Neural progenitor cell (in vitro differentiated cells): Measurements from ENCODE around the gene GPATCH11. TPM values are rescaled to one million over a fixed set of nuclear protein-coding genes. Genes with fewer than 3 reads are reported as not detected.

Experiments used
- DNase-seq: peaks from one replicate; pipeline ENCODE4 v3.0.0-alpha.2; 2016; ENCODE audit warnings: low spot score
- H2AFZ ChIP-seq: fragments of 200-600 bp; sonication (generic); replicated peaks from 2 replicates; pipeline ENCODE4 v1.6.1; 2016; ENCODE audit warnings: antibody characterized with exemption
- H3F3A ChIP-seq: fragments of 200-600 bp; sonication (generic); 2 replicates; pipeline ENCODE4 v1.6.1; 2016; ENCODE audit warnings: antibody characterized with exemption, low read depth
- H3K27ac ChIP-seq: fragments of 200-600 bp; sonication (generic); 2 replicates; pipeline ENCODE4 v1.5.1; 2016; ENCODE audit warnings: mild to moderate bottlenecking
- H3K27me3 ChIP-seq: fragments of 200-600 bp; sonication (generic); 2 replicates; pipeline ENCODE4 v1.6.1; 2016; ENCODE audit warnings: mild to moderate bottlenecking, moderate library complexity
- H3K36me3 ChIP-seq: fragments of 200-600 bp; sonication (generic); 2 replicates; pipeline ENCODE4 v1.5.1; 2016
- H3K4me1 ChIP-seq: fragments of 200-600 bp; sonication (generic); 2 replicates; pipeline ENCODE4 v1.6.1; 2016; ENCODE audit warnings: mixed run types
- H3K4me2 ChIP-seq: fragments of 200-600 bp; sonication (generic); 2 replicates; pipeline ENCODE4 v1.6.1; 2016
- H3K4me3 ChIP-seq: fragments of 200-600 bp; sonication (generic); 2 replicates; pipeline ENCODE4 v1.5.1; 2016
- H3K79me2 ChIP-seq: fragments of 200-600 bp; sonication (generic); 2 replicates; pipeline ENCODE4 v1.6.1; 2016; ENCODE audit warnings: low read depth
- H3K9ac ChIP-seq: fragments of 200-600 bp; sonication (generic); 2 replicates; pipeline ENCODE4 v1.6.1; 2016
- H3K9me3 ChIP-seq: fragments of 200-600 bp; sonication (generic); 2 replicates; pipeline ENCODE4 v1.5.1; 2016; ENCODE audit warnings: low read depth
- H4K20me1 ChIP-seq: fragments of 200-600 bp; sonication (generic); 2 replicates; pipeline ENCODE4 v1.6.1; 2016; ENCODE audit warnings: low read depth
- H3K27ac Mint-ChIP-seq: 3 replicates; pipeline ENCODE4 v1.8.0; 2021; ENCODE audit warnings: mixed read lengths
- H3K27me3 Mint-ChIP-seq: 2 replicates; pipeline ENCODE4 v1.8.0; 2022; ENCODE audit warnings: low read depth, mild to moderate bottlenecking, inconsistent platforms, moderate library complexity, mixed read lengths; ENCODE audit not compliant: insufficient read depth
- H3K36me3 Mint-ChIP-seq: 3 replicates; pipeline ENCODE4 v1.8.0; 2021; ENCODE audit warnings: mixed read lengths
- H3K4me1 Mint-ChIP-seq: 3 replicates; pipeline ENCODE4 v1.8.0; 2021; ENCODE audit warnings: mixed read lengths
- H3K4me3 Mint-ChIP-seq: 3 replicates; pipeline ENCODE4 v1.8.0; 2021; ENCODE audit warnings: mild to moderate bottlenecking, moderate library complexity, mixed read lengths
- H3K9me3 Mint-ChIP-seq: 3 replicates; pipeline ENCODE4 v1.8.0; 2020; ENCODE audit warnings: mixed read lengths
- EZH2 ChIP-seq: fragments of 200-600 bp; sonication (generic); IDR thresholded peaks from 2 replicates; pipeline ENCODE4 v1.6.1; 2017; ENCODE audit warnings: antibody characterized with exemption, mild to moderate bottlenecking, moderate library complexity
- EZH2phosphoT487 ChIP-seq: fragments of 200-600 bp; sonication (generic); IDR thresholded peaks from 2 replicates; pipeline ENCODE4 v1.6.1; 2017; ENCODE audit warnings: antibody characterized with exemption
- total RNA-seq: library from RNA; depleted of rRNA; stranded (reverse); fragments of >200 nt; gene quantifications from 2 replicates; pipeline ENCODE4 v1.2.3, GENCODE V29; 2015; ENCODE audit warnings: low replicate concordance
- TF ChIP-seq, protein P1 (sequence below): fragments of 200-600 bp; sonication (generic); IDR thresholded peaks from 2 replicates; pipeline ENCODE4 v1.5.1; 2017; ENCODE audit warnings: antibody characterized with exemption, mild to moderate bottlenecking

Gene GPATCH11
- total RNA-seq, 1 donor from 2014 or later: 9.9 TPM

DNA sequence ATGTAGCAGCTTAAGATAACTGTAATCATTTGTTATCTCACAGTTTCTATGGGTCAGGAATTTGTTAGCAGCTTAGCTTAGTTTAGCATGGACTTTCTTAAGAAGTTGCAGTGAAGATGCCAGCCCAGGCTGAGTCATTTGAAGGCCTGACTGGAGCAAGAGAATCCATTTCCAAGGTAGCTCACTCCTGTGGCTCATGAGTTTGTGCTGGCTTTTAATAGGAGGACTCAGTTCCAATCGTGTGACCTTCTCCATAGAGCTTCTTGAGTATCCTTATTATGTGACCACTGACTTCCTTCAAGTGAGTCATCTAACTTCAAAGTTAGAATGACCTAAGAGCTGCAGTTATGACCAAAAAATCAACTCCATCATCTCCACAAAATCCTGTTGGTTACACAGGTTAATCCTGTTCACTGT is 1.4 kb downstream of the GPATCH11 start:
- H3K4me3 ChIP-seq: no peak overlapping the region
- no peak overlapping the region for H3K9ac ChIP-seq
- no peak for DNase-seq

DNA sequence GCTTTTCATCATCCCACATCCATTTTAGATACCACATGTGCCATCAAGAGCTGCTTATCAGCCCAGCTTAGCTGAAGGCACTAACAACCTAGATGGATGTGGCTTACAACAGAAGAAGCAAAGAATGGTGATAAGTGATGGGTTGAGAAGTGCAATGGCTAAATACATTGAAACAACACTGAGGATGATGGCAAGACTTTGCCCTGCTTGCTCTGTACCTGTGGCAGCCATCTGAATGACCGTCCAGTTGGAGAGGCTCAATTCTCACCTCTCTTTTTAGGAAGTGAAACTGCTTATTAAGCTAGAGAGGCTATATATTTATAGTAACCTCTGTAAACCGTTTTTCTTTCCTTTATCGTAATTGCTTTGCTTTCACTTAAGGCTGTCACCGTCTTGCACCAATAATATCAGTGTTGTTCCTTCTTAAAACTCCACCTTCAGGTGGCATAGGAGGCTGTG is 5.7 kb downstream of the GPATCH11 start:
- Mint-ChIP-seq H3K27me3 (no peaks in the 10 kb centered on the region), H3K4me3 (no peak overlapping the region), H3K36me3 (no peaks in the 10 kb centered on the region), H3K27ac (no peak overlapping the region), H3K9me3 (no peaks in the 10 kb centered on the region), H3K4me1 (no peaks in the 10 kb centered on the region)
- Histone ChIP-seq H3K27me3 (no peaks in the 10 kb centered on the region), H3K9ac (no peak overlapping the region), H3K9me3 (no peaks in the 10 kb centered on the region), H3K4me2 (no peak overlapping the region), H3K4me1 (no peaks in the 10 kb centered on the region), H3K4me3 (no peak overlapping the region), H3K36me3 (peaks cover 11% of the 10 kb centered on the region), H3K79me2 (no peaks in the 10 kb centered on the region), H3F3A (no peaks in the 10 kb centered on the region), H2AFZ (no peak overlapping the region), H4K20me1 (no peaks in the 10 kb centered on the region), H3K27ac (no peak overlapping the region)
- TF ChIP-seq EZH2: no peak
- no peak for TF ChIP-seq EZH2phosphoT487
- TF ChIP-seq, protein P1, sequence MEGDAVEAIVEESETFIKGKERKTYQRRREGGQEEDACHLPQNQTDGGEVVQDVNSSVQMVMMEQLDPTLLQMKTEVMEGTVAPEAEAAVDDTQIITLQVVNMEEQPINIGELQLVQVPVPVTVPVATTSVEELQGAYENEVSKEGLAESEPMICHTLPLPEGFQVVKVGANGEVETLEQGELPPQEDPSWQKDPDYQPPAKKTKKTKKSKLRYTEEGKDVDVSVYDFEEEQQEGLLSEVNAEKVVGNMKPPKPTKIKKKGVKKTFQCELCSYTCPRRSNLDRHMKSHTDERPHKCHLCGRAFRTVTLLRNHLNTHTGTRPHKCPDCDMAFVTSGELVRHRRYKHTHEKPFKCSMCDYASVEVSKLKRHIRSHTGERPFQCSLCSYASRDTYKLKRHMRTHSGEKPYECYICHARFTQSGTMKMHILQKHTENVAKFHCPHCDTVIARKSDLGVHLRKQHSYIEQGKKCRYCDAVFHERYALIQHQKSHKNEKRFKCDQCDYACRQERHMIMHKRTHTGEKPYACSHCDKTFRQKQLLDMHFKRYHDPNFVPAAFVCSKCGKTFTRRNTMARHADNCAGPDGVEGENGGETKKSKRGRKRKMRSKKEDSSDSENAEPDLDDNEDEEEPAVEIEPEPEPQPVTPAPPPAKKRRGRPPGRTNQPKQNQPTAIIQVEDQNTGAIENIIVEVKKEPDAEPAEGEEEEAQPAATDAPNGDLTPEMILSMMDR: no peak
- no peak for DNase-seq

More for the DNA sequence above, 1.4 kb downstream of the GPATCH11 start:
- no peaks in the 10 kb centered on the region for H3K27me3 Mint-ChIP-seq
- no peak overlapping the region for H3K27ac Mint-ChIP-seq
- no peaks in the 10 kb centered on the region for H3K9me3 ChIP-seq
- peaks cover 9% of the 10 kb centered on the region for H3K79me2 ChIP-seq
- H3K4me3 Mint-ChIP-seq: no peak overlapping the region
- peaks cover 4% of the 10 kb centered on the region for H3K4me1 ChIP-seq
- H3K9me3 Mint-ChIP-seq: no peaks in the 10 kb centered on the region
- no peaks in the 10 kb centered on the region for H3K36me3 ChIP-seq
- H3K27ac ChIP-seq: no peak overlapping the region
- H3K27me3 ChIP-seq: no peaks in the 10 kb centered on the region
- no peak overlapping the region for H2AFZ ChIP-seq
- TF ChIP-seq EZH2: no peak
- TF ChIP-seq, protein P1: no peak
- no peak for TF ChIP-seq EZH2phosphoT487
- peaks cover 12% of the 10 kb centered on the region for H3K4me1 Mint-ChIP-seq
- H3F3A ChIP-seq: peaks cover 6% of the 10 kb centered on the region
- no peaks in the 10 kb centered on the region for H4K20me1 ChIP-seq
- peak overlapping the region; percentile 88 for H3K4me2 ChIP-seq
- no peaks in the 10 kb centered on the region for H3K36me3 Mint-ChIP-seq

DNA sequence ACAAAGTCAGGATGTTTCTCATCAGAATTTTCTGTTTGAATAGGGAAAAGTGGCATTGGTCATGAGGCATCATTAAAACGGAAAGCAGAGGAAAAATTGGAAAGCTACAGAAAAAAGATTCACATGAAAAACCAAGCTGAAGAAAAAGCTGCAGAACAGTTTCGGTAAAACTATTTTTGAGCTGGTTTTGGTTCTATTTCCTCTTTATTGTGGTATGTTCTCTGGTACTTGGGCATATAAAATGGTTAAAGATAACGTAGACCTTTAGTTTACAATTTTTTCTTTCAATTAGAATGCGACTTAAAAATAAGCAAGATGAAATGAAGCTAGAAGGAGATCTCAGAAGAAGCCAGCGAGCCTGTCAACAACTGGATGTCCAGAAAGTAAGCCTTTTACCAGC is 7.6 kb downstream of the GPATCH11 start:
- Mint-ChIP-seq H3K4me1 (no peaks in the 10 kb centered on the region), H3K4me3 (no peak overlapping the region), H3K27me3 (no peaks in the 10 kb centered on the region), H3K36me3 (peaks cover 2% of the 10 kb centered on the region), H3K27ac (no peak overlapping the region), H3K9me3 (no peaks in the 10 kb centered on the region)
- H2AFZ ChIP-seq: no peak overlapping the region
- H3K36me3 ChIP-seq: peaks cover 11% of the 10 kb centered on the region
- DNase-seq: no peak
- TF ChIP-seq EZH2phosphoT487: no peak
- TF ChIP-seq, protein P1: no peak
- no peak for TF ChIP-seq EZH2
- H3K4me3 ChIP-seq: no peak overlapping the region
- H3K9ac ChIP-seq: no peak overlapping the region
- H3K27ac ChIP-seq: no peak overlapping the region
- no peaks in the 10 kb centered on the region for H4K20me1 ChIP-seq
- no peaks in the 10 kb centered on the region for H3K79me2 ChIP-seq
- no peaks in the 10 kb centered on the region for H3K4me1 ChIP-seq
- no peak overlapping the region for H3K4me2 ChIP-seq
- no peaks in the 10 kb centered on the region for H3F3A ChIP-seq
- H3K9me3 ChIP-seq: no peaks in the 10 kb centered on the region
- H3K27me3 ChIP-seq: no peaks in the 10 kb centered on the region
